T-cell (primary cell): ENCODE results near the gene WWTR1. TPM values are rescaled to one million over a fixed set of nuclear protein-coding genes. Genes with fewer than 3 reads are reported as not detected.

Experiments used
- ATAC-seq, 4 experiments: fragments of 200-7000 bp in 3 of 4; fragments of 150-1000 bp in 1 of 4; cut with Tn5 transposase; replicated peaks in 1 of 4; 1 replicate in 3 of 4; 2 replicates in 1 of 4; pipeline ENCODE4 v1.10.0; 2021; ENCODE audit warnings: moderate library complexity in 3 of 4, mild to moderate bottlenecking in 2 of 4, moderate number of reproducible peaks in 1 of 4
- CTCF ChIA-PET, 2 donors: fragments of 300-600 bp; sonication (Branson Sonifier 250); formaldehyde crosslinking; loops; one replicate each; lab custom pipeline; 2022; ENCODE audit warnings: antibody characterized with exemption in 2 of 2; lab: Charles Lee
- POLR2A ChIA-PET, 2 donors: fragments of 300-600 bp; sonication (Branson Sonifier 250); formaldehyde crosslinking; loops; one replicate each; lab custom pipeline; 2022; ENCODE audit warnings: antibody characterized with exemption in 2 of 2; lab: Charles Lee
- DNase-seq, 35 experiments: peaks; one replicate each; pipeline versions ENCODE4 v3.0.0 to v3.0.0-alpha.2; 2013 to 2023
- H3K27ac ChIP-seq: one replicate; pipeline ENCODE4 v1.5.1; 2013; ENCODE audit warnings: low read length
- H3K27me3 ChIP-seq, 2 experiments: replicated peaks in 1 of 2; 1 replicate in 1 of 2; 2 replicates in 1 of 2; pipeline versions ENCODE4 v1.6.1 to v1.7.0; 2013; ENCODE audit warnings: low read length in 1 of 2, mixed read lengths in 1 of 2; ENCODE audit not compliant: control insufficient read depth in 2 of 2, insufficient read depth in 2 of 2; ENCODE audit errors: extremely low read depth in 1 of 2
- H3K36me3 ChIP-seq, 2 donors: 1 replicate in 1 of 2; 2 replicates in 1 of 2; pipeline versions ENCODE4 v1.6.1 to v1.7.0; 2013; ENCODE audit warnings: low read length in 1 of 2; ENCODE audit not compliant: control insufficient read depth in 2 of 2, insufficient read depth in 1 of 2; ENCODE audit errors: extremely low read depth in 1 of 2
- H3K4me1 ChIP-seq, 2 experiments: 1 replicate in 1 of 2; 2 replicates in 1 of 2; pipeline versions ENCODE4 v1.6.1 to v1.7.0; 2013; ENCODE audit warnings: low read length in 2 of 2, mixed read lengths in 1 of 2; ENCODE audit not compliant: insufficient read depth in 2 of 2, control insufficient read depth in 1 of 2; ENCODE audit errors: extremely low read depth in 1 of 2
- H3K4me3 ChIP-seq, 2 donors: 1 replicate in 1 of 2; 2 replicates in 1 of 2; pipeline versions ENCODE4 v1.5.1 to v1.7.0; 2013; ENCODE audit warnings: mild to moderate bottlenecking in 2 of 2, low read length in 1 of 2, moderate library complexity in 1 of 2; ENCODE audit not compliant: control insufficient read depth in 1 of 2; ENCODE audit errors: extremely low read depth in 1 of 2
- H3K9me3 ChIP-seq: 2 replicates; pipeline ENCODE4 v1.7.0; 2013
- H3K27ac Mint-ChIP-seq, 2 donors: one replicate each; pipeline ENCODE4 v1.8.0; 2020 to 2021; ENCODE audit warnings: mild to moderate bottlenecking in 2 of 2, mixed read lengths in 2 of 2
- H3K27me3 Mint-ChIP-seq, 2 donors: one replicate each; pipeline ENCODE4 v1.8.0; 2021 to 2022; ENCODE audit warnings: mixed read lengths in 2 of 2
- H3K36me3 Mint-ChIP-seq: one replicate; pipeline ENCODE4 v1.8.0; 2021; ENCODE audit warnings: mixed read lengths
- H3K4me1 Mint-ChIP-seq, 3 donors: one replicate each; pipeline ENCODE4 v1.8.0; 2020 to 2022; ENCODE audit warnings: mixed read lengths in 3 of 3, mild to moderate bottlenecking in 1 of 3
- H3K4me3 Mint-ChIP-seq, 3 donors: one replicate each; pipeline ENCODE4 v1.8.0; 2020 to 2022; ENCODE audit warnings: mild to moderate bottlenecking in 3 of 3, mixed read lengths in 3 of 3, moderate library complexity in 3 of 3
- H3K9me3 Mint-ChIP-seq, 3 donors: one replicate each; pipeline ENCODE4 v1.8.0; 2020 to 2022; ENCODE audit warnings: mixed read lengths in 3 of 3
- WGBS: methylation state at CpG from one replicate; pipeline ENCODE4 v1.1.5; 2013; ENCODE audit warnings: missing lambda C conversion rate; ENCODE audit not compliant: insufficient coverage; 5-methylcytosine and 5-hydroxymethylcytosine counted together
- total RNA-seq, 35 experiments: library from RNA in 6 of 35; stranded (reverse) in 6 of 35; fragments of 120-200 nt in 1 of 35; gene quantifications; one replicate each; pipeline versions ENCODE4 v1.2.1 to v1.2.4 and lab custom pipeline; 2013 to 2026

Gene WWTR1
- total RNA-seq, 5 donors from 2014 or later (not counting 1 experiment from before 2014, with no cell fraction given), result 0.43 to 1.6 (median 1.1) TPM

GRCh38 chr3:149670742-149671492 is 13.1 kb upstream of the WWTR1 start:
- no peak overlapping the region for H3K4me3 Mint-ChIP-seq
- ChIA-PET CTCF (no interaction called here), POLR2A (no interaction called here)

GRCh38 chr3:149667576-149667975 is 9.8 kb upstream of the WWTR1 start:
- DNase-seq (no peak), ATAC-seq (no peak)
- Histone ChIP-seq H3K27me3 (peaks cover 0 to 8% of the 10 kb centered on the region in 2 experiments), H3K9me3 (no peaks in the 10 kb centered on the region), H3K4me1 (no peaks in the 10 kb centered on the region), H3K4me3 (no peak overlapping the region), H3K36me3 (no peaks in the 10 kb centered on the region), H3K27ac (no peak overlapping the region)
- no CpG with 5 or more reads among the region's 2 CpGs for WGBS
- CTCF ChIA-PET, result interaction anchor here in 1 of 2 donors (0.6 kb wide), 1 partner anchor 233 kb away, joined by 3 read pairs; no protein-coding TSS in a partner anchor
- Mint-ChIP-seq H3K4me3 (no peak overlapping the region), H3K27me3 (peaks cover 18 to 21% of the 10 kb centered on the region in 2 donors), H3K36me3 (no peaks in the 10 kb centered on the region), H3K4me1 (no peaks in the 10 kb centered on the region), H3K9me3 (peaks cover 0 to 2% (median 0%) of the 10 kb centered on the region in 3 donors), H3K27ac (no peak overlapping the region)
- POLR2A ChIA-PET, result no interaction called here

More at GRCh38 chr3:149670742-149671492, 13.1 kb upstream of the WWTR1 start:
- DNase-seq, result no peak
- Histone ChIP-seq H3K27me3 (peaks cover 0 to 5% of the 10 kb centered on the region in 2 experiments), H3K4me1 (no peaks in the 10 kb centered on the region), H3K36me3 (no peaks in the 10 kb centered on the region), H3K9me3 (no peaks in the 10 kb centered on the region), H3K4me3 (no peak overlapping the region), H3K27ac (no peak overlapping the region)
- no peak for ATAC-seq
- 63% methylated on average over 3 of the region's 10 CpGs for WGBS
- no peak overlapping the region for H3K27ac Mint-ChIP-seq
- peaks cover 0 to 4% (median 0%) of the 10 kb centered on the region in 3 donors for H3K9me3 Mint-ChIP-seq
- H3K36me3 Mint-ChIP-seq, result no peaks in the 10 kb centered on the region
- H3K27me3 Mint-ChIP-seq, result peaks cover 12 to 17% of the 10 kb centered on the region in 2 donors
- H3K4me1 Mint-ChIP-seq, result no peaks in the 10 kb centered on the region

- Mint-ChIP-seq H3K4me1 (peaks cover 0 to under 1% (median 0%) of the 10 kb centered on the region in 3 donors), H3K27me3 (peaks cover 35 to 42% of the 10 kb centered on the region in 2 donors), H3K4me3 (no peak overlapping the region), H3K9me3 (peaks cover 0 to 6% (median 0%) of the 10 kb centered on the region in 3 donors), H3K36me3 (no peaks in the 10 kb centered on the region), H3K27ac (no peak overlapping the region)
- H3K27me3 ChIP-seq, result peaks cover 0 to 13% of the 10 kb centered on the region in 2 experiments
- DNase-seq (no peak), ATAC-seq (no peak)
- WGBS, result 78% methylated on average over 1 of the region's 1 CpG
- H3K4me1 ChIP-seq, result peaks cover 0 to under 1% of the 10 kb centered on the region in 2 experiments
- POLR2A ChIA-PET, result no interaction called here
- H3K4me3 ChIP-seq, result no peak overlapping the region
- H3K9me3 ChIP-seq, result no peaks in the 10 kb centered on the region
- H3K27ac ChIP-seq, result no peak overlapping the region
- no peaks in the 10 kb centered on the region for H3K36me3 ChIP-seq
- CTCF ChIA-PET, result no interaction called here
These were observed 6.1 kb upstream of the WWTR1 start for GRCh38 chr3:149663966-149664365.

- H3K27me3 ChIP-seq, result peaks cover 0 to 27% of the 10 kb centered on the region in 2 experiments
- WGBS, result 78% methylated on average over 4 of the region's 4 CpGs
- H3K27ac ChIP-seq, result no peak overlapping the region
- H3K4me1 ChIP-seq, result peaks cover 0 to 17% of the 10 kb centered on the region in 2 experiments
- Mint-ChIP-seq H3K9me3 (peaks cover 0 to 6% (median 0%) of the 10 kb centered on the region in 3 donors), H3K4me1 (peaks cover 5 to 8% (median 8%) of the 10 kb centered on the region in 3 donors), H3K4me3 (no peak overlapping the region), H3K27ac (no peak overlapping the region), H3K27me3 (peaks cover 42 to 46% of the 10 kb centered on the region in 2 donors), H3K36me3 (no peaks in the 10 kb centered on the region)
- no peaks in the 10 kb centered on the region for H3K9me3 ChIP-seq
- ChIA-PET POLR2A (no interaction called here), CTCF (interaction anchor here in 1 of 2 donors (0.7 kb wide), 1 partner anchor 50 kb away, joined by 5 read pairs; no protein-coding TSS in a partner anchor)
- H3K4me3 ChIP-seq, result no peak overlapping the region
- ATAC-seq, result no peak
- no peak for DNase-seq
- H3K36me3 ChIP-seq, result no peaks in the 10 kb centered on the region
These were observed 4.5 kb upstream of the WWTR1 start for GRCh38 chr3:149662240-149662887.

GRCh38 chr3:149660462-149660861 is 2.6 kb upstream of the WWTR1 start:
- no peaks in the 10 kb centered on the region for H3K36me3 ChIP-seq
- H3K4me3 Mint-ChIP-seq, result no peak overlapping the region
- H3K4me1 ChIP-seq, result peaks cover 0 to 21% of the 10 kb centered on the region in 2 experiments
- ChIA-PET POLR2A (no interaction called here), CTCF (no interaction called here)
- peaks cover 49 to 58% of the 10 kb centered on the region in 2 donors for H3K27me3 Mint-ChIP-seq
- ATAC-seq (no peak), DNase-seq (no peak)
- no peaks in the 10 kb centered on the region for H3K9me3 ChIP-seq
- no CpG with 5 or more reads among the region's 1 CpG for WGBS
- no peak overlapping the region for H3K27ac Mint-ChIP-seq
- peaks cover 13 to 19% (median 16%) of the 10 kb centered on the region in 3 donors for H3K4me1 Mint-ChIP-seq
- peaks cover 2 to 36% of the 10 kb centered on the region in 2 experiments for H3K27me3 ChIP-seq
- H3K36me3 Mint-ChIP-seq, result no peaks in the 10 kb centered on the region
- H3K4me3 ChIP-seq, result no peak overlapping the region
- H3K9me3 Mint-ChIP-seq, result peaks cover 0 to 6% (median 0%) of the 10 kb centered on the region in 3 donors
- H3K27ac ChIP-seq, result no peak overlapping the region

- no peaks in the 10 kb centered on the region for H3K9me3 ChIP-seq
- peaks cover 0 to 21% of the 10 kb centered on the region in 2 experiments for H3K4me1 ChIP-seq
- peaks cover 4 to 34% of the 10 kb centered on the region in 2 experiments for H3K27me3 ChIP-seq
- peak overlapping the region; percentile 76 to 83 (median 78) for H3K4me3 Mint-ChIP-seq
- H3K36me3 Mint-ChIP-seq, result no peaks in the 10 kb centered on the region
- peaks cover 0 to 6% (median 0%) of the 10 kb centered on the region in 3 donors for H3K9me3 Mint-ChIP-seq
- no peak overlapping the region for H3K27ac ChIP-seq
- ATAC-seq (peak in 1 of 4 experiments; percentile 13), DNase-seq (peak in 1 of 35 experiments; percentile 3)
- ChIA-PET POLR2A (interaction anchor here in 1 of 2 donors (0.6 kb wide), 1 partner anchor 93 kb away, joined by 5 read pairs; the partner anchor contains the start of gene COMMD2), CTCF (no interaction called here)
- peak overlapping the region; percentile 47 to 52 for H3K27ac Mint-ChIP-seq
- 100% methylated on average over 1 of the region's 24 CpGs for WGBS
- H3K27me3 Mint-ChIP-seq, result peaks cover 55 to 70% of the 10 kb centered on the region in 2 donors
- no peaks in the 10 kb centered on the region for H3K36me3 ChIP-seq
- peaks cover 13 to 19% (median 16%) of the 10 kb centered on the region in 3 donors for H3K4me1 Mint-ChIP-seq
- H3K4me3 ChIP-seq, result peak overlapping the region; percentile 61 to 76
These were observed 1.1 kb upstream of the WWTR1 start for GRCh38 chr3:149658744-149659497.
